HG03139 (cell line): ENCODE measurements around the gene SACM1L.

Experiments
- ATAC-seq: cut with Tn5 transposase; IDR thresholded peaks from one replicate; pipeline ENCODE4 v1.9.1; 2021; ENCODE audit not compliant: unreplicated experiment

Gene SACM1L

DNA sequence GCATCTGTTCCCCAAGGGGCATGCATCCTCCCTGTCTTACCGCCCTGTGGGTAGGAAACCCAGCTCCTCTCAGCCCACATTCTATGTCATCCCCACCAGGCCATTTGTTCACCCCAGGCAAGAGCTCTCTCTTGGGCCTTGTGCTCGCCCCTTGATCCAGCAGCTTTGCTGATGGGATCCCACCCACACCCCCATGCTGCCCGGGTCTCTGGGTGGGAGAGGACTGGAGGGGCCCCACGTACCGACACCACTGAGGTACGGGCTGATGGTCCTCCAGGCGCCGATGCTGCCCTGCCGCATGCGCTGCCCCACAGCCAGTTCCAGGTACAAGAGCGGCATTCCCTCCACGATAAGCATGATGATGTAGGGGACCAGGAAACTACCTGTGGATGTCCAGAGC lies 92.6 kb downstream of the SACM1L start:
- ATAC-seq, result no peak

DNA sequence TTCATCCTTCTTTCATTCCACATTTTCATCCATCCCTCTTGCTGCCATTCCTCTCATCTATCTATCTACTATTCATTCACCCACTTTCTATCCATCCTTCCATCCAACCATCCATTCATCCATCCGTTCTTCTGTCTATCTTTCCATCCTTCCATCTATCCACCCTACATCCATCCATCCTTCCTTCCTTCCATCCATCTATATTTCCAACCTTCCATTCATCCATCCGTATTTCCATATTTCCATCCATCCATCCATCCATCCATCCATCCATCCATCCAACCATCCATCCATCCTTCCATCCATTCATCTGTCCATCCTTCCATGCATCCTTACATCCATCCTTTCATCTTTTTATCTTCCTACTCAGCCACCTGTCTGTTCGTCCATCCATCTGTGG lies 93.2 kb downstream of the SACM1L start:
- ATAC-seq, result no peak

DNA sequence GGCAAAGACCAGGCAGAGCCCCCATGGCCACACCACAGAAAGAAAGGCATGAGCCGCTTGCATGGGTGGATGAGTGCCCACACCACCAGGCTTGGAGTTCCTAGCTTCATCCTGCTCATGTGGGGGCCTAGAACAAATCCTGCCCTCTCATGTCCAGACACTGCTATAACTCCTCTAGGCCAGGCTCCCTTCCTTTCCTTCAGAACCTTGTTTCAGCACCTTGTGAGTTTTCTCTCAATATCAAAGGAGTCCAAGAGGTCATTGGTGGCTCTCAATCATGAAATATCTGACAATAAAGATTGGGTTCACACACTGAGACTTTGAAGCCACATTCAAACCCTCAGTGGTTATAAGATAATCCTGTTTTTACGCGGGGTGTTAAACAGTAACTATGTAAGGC lies 94.5 kb downstream of the SACM1L start:
- ATAC-seq, result no peak

DNA sequence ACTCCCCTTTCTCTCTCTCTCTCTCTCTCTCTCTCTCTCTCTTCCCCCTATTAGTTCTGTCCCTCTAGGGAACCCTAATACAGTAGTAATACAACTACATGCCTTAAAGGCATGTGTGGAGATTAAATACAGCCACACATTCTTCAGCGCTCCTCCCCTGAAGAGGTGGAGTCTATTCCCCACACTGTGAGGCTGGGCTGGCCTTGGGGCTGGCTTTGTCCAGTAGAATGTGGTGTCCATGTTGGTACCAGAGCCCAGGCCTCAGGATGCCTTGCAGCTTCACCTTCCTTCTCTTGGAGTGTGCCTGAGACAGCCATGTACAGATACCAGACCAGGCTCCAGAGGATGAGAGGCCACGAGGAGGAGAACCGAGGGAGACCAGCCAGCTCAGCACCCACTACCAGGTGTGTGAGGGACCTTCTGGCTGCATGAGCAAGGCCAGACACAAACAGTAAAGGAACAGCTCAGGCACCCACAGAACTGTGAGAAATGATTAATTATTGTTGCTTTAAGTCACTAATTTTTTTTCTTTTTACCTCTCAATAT lies 96.5 kb downstream of the SACM1L start:
- ATAC-seq, result no peak

DNA sequence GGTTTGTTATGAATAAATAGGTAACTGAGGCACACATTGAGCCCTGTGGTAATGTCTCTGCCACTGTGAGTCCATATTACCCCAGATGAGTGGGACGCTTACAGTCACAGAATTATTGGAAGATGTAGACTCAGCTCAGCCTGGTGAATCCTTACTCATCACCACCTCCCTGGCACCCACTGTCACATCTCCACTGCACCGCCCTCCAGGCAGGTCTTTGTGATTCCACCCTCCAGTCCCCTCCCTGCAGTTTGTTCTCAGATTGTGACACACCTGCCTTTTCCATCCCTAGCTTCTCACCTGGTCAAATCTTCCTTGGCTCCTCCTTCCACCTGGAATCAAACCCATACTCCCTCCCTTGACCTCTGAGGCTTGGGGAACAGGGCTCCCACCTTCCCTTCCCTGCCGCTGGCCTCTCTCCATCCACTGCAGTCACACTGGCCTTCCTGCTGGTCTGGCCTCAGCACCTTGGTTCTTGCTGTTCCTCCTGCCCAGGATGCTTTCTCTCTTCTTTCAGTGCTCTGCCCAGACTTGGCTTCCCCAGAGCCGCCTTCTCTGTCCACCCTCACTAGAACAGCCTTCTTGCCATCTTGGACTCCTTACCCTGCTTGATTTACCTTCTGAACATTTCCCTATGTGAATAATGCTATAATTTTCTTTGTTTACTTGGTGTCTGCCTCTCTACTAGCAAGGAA lies 97.8 kb downstream of the SACM1L start:
- no peak for ATAC-seq

DNA sequence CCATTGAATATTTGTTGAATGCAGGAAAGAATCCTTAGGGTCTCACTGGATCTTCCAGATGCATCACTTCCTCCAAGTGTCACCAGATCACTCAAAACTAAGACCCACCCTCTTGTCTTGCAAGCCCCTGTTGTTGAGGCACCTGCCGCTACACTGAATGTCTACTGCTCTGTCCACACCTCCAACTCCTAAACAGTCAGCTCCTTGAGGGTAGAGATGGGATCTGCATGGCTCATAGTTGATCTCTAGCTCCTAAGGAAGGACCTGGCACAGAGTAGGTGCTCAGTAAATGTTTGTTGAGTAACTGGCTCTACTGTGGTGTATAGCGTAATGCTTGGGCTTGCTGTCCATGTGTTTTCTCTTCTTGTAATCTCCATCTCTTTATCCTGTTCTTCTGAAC lies 98.4 kb downstream of the SACM1L start:
- ATAC-seq, result no peak

DNA sequence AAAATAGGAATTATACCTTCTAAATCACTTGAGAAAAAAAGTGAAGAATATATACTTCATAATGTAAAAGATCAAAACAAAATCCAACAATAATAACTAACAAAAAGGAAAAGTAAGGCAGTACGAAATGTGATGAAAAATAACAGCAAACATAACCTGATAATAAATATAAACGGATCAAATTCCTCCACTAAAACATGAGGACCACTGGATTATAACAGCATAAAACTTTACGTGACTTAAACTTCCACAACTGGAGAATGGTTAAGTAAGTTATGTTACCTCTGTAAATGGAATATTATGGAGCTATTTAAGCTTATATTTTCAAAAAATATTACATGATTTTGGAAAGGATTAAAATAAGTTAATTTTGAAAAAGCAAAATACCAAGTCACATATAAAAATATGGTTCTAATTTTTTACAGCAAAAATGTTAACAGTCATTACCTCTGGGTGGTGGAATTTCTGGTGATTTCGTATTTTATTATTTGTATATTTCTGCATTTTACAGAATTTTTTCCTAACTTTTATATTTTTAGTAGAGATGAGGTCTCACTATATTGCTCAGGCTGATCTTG lies 100.1 kb downstream of the SACM1L start:
- no peak for ATAC-seq

DNA sequence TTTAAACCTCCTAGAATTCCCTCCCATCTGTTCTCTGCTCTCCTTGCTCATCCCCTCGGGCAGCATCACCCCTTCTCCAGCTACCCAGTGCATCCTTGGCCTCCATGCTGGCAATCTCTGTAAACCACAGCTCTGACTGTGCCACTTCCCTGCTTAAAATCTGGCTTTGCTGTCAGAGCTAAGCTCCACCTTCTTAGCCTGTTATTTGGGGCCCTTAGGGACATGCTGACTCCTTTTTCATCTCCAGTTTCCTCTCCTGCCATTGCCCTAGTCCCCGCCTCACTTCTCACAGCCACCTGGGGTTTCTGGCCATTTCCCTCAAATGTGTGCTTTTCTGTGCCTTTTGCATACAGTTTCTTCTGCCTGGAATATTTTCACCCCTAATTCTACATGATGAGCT lies 101.4 kb downstream of the SACM1L start:
- ATAC-seq, result no peak

DNA sequence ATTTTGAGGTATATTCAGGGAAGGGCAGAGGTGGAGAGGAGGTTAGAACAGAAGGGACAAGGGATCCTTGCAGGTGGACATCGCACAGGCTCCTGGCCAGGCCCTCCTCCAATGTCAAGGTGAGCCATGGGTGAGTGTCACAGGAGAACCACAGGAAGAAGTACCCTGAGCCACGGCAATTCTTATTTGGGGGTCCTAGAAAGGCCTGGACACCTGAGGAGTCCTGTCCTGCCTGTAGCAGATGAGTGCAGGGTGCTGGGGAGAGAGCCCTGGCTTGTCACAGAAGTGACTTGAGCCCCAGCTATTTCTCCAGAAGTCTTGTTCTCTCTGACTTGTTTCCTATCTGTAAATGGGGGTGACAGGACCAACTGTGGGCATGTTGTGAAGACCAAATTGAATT lies 102.8 kb downstream of the SACM1L start:
- no peak for ATAC-seq

DNA sequence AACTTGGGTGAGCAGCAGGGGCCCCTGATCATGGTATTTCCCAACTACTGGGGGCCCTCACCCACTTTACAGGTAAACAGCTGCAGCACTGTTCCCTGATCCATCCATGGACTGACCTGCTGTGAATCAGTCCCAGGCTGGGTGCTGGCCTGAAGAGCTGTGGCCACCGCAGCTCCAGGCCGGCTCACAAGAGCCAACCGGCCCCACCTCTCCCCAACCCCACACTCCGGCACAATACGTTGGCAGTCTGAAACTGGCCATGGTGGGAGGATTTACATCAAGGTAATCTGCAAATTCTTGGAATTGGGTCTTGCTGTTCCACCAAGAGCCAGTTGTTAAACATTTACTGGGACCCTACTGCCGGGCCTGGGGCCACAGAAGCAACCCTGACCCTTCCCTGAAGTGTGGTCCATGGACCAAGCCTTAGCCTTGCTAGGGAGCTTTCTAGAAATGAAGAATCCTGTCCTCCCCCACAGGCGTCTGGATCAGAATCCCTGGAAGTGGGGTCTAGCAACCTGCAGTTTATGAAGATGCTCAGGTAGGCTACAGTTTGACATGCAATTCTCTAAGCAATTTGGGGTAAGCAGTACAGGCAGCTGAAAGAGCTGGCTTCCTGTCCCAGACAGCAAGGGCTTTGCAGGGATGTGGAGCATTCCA lies 103.4 kb downstream of the SACM1L start:
- no peak for ATAC-seq

DNA sequence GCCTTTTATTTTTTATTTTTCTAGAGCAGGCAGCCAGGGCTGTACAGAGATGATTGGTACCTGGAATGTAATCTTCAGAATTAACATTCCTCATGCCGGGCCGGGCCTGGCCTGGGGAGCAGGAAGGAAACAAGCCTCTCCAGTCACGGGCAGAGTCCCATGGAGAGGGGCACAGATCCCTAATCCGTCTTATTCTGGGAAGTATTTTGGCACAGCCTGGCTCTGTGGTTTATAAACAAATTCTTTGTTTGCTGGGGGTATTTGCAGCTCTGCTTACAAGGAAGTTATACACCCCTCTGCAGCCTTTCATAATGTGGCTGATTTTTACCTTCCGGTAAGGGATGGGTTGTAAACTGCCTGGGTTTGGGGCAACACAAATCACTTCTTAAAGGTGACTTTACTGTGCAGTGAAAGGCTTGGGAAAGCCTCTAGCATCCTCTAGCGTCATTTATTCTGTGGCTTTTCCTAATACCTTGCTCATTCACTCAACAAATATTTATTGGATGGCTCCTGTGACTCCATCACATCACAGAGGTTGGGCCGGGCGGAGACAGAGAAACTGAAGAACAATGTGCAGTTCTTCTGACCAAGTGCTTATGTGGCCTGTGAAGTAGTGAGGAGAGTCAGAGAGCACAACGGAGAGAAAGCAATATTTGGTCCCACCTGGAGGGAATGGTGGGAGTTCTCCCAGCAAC lies 104.4 kb downstream of the SACM1L start:
- ATAC-seq, result no peak

DNA sequence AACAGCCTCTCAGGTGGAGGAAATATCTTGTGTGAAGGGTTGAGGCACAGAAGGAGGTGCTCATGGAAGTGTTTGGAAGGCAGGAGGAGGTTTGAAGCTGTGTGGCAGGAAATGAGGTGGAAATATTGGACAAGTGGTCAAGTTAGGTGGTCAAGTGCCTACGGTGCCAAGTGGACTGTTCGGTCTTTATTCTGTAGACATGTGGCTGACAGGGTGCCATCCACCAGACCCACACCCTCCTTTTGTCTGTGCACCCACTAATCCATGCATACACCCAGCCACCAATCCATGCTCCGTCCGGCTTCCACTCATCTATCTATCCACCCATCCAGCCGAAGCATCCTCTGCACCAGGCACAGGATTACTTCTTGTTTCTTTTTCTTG lies 105.0 kb downstream of the SACM1L start:
- no peak for ATAC-seq

DNA sequence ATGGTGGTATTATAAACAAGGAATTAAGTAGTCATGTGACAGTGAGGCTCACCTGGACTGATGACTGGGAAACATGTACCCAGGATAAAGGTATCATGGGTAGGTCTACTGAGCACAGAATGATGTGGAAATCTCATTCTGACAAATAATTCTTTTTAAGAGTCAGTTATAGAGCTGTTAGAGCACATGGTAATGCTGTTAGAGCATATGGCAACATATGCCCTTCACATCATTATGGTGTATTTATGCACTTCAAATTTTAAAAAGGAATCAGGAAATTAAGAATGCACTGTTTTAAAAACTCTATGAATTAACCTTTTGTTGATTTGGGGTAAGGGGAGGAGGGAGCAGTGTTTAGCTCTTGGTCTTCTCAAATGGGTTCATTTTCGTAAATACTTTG lies 105.5 kb downstream of the SACM1L start:
- no peak for ATAC-seq
